H1 (cell line): Measurements from ENCODE around the gene GJA10. TPM values are rescaled to one million over a fixed set of nuclear protein-coding genes. Genes with fewer than 3 reads are reported as not detected.

Experiments used
- CTCF ChIA-PET: fragments of 300-600 bp; sonication (Branson Sonifier 250); formaldehyde crosslinking; loops from one replicate; lab custom pipeline; 2021; ENCODE audit not compliant: partially characterized antibody; lab: Charles Lee
- POLR2A ChIA-PET: fragments of 300-600 bp; sonication (Branson Sonifier 250); formaldehyde crosslinking; loops from one replicate; lab custom pipeline; 2021; ENCODE audit warnings: inconsistent platforms; ENCODE audit not compliant: partially characterized antibody; lab: Charles Lee
- DNase-seq, 2 experiments: peaks; one replicate each; pipeline versions ENCODE4 v3.0.0 to v3.0.0-alpha.2; 2010 to 2022; ENCODE audit warnings: low spot score in 2 of 2, low read depth in 1 of 2, mixed read lengths in 1 of 2
- FAIRE-seq: peaks from 2 replicates; lab custom pipeline; 2011; peaks lifted over from hg19 to GRCh38; lab: Jason Lieb, UNC
- H2AFZ ChIP-seq: 2 replicates; pipeline ENCODE4 v1.8.1; 2012; ENCODE audit warnings: low read length, inconsistent platforms
- H2AK5ac ChIP-seq: 2 replicates; pipeline ENCODE4 v1.6.1; 2013; ENCODE audit warnings: low read depth, low read length
- H2BK120ac ChIP-seq: replicated peaks from 2 replicates; pipeline ENCODE3; 2013; ENCODE audit warnings: low read depth, low read length, inconsistent platforms
- H2BK12ac ChIP-seq: 2 replicates; pipeline ENCODE4 v1.6.1; 2013; ENCODE audit warnings: low read depth, low read length
- H2BK15ac ChIP-seq: 2 replicates; pipeline ENCODE4 v1.6.1; 2013; ENCODE audit warnings: low read length
- H2BK20ac ChIP-seq: 2 replicates; pipeline ENCODE4 v1.6.1; 2013; ENCODE audit warnings: low read length
- H2BK5ac ChIP-seq: 2 replicates; pipeline ENCODE4 v1.6.1; 2013; ENCODE audit warnings: low read depth, low read length
- H3K14ac ChIP-seq: 2 replicates; pipeline ENCODE4 v1.6.1; 2013; ENCODE audit warnings: inconsistent platforms; ENCODE audit not compliant: insufficient read length
- H3K18ac ChIP-seq: 2 replicates; pipeline ENCODE4 v1.6.1; 2013; ENCODE audit warnings: low read length; ENCODE audit errors: extremely low read depth
- H3K23ac ChIP-seq: 2 replicates; pipeline ENCODE4 v1.6.1; 2013; ENCODE audit warnings: inconsistent platforms; ENCODE audit not compliant: insufficient read length
- H3K23me2 ChIP-seq: 2 replicates; pipeline ENCODE4 v1.6.1; 2013; ENCODE audit warnings: low read depth, low read length
- H3K27ac ChIP-seq: 2 replicates; pipeline ENCODE4 v1.6.1; 2011; ENCODE audit warnings: low read depth, low read length, inconsistent platforms
- H3K27me3 ChIP-seq, 4 experiments: replicated peaks in 1 of 4; 1 replicate in 1 of 4; 2 replicates in 3 of 4; pipeline versions ENCODE4 v1.6.1 to v1.8.1; 2011 to 2013; ENCODE audit warnings: low read length in 3 of 4, mild to moderate bottlenecking in 3 of 4, inconsistent platforms in 2 of 4, mixed read lengths in 2 of 4, moderate library complexity in 1 of 4; ENCODE audit not compliant: control insufficient read depth in 3 of 4, insufficient read depth in 3 of 4; ENCODE audit errors: extremely low read depth in 1 of 4
- H3K36me3 ChIP-seq, 4 experiments: 2 replicates each; pipeline versions ENCODE4 v1.6.1 to v1.8.1; 2011 to 2013; ENCODE audit warnings: mild to moderate bottlenecking in 4 of 4, low read length in 3 of 4, moderate library complexity in 2 of 4, control low read depth in 1 of 4, inconsistent platforms in 1 of 4; ENCODE audit not compliant: insufficient read depth in 4 of 4, control insufficient read depth in 2 of 4
- H3K4ac ChIP-seq: replicated peaks from 2 replicates; pipeline ENCODE3; 2013; ENCODE audit warnings: low read length, low read depth, mixed read lengths, inconsistent platforms; ENCODE audit not compliant: insufficient read length
- H3K4me1 ChIP-seq, 4 experiments: replicated peaks in 1 of 4; 1 replicate in 1 of 4; 2 replicates in 3 of 4; pipeline versions ENCODE4 v1.6.1 to v1.8.1; 2011 to 2013; ENCODE audit warnings: low read length in 3 of 4, inconsistent platforms in 2 of 4, mixed read lengths in 1 of 4; ENCODE audit not compliant: insufficient read depth in 4 of 4, control insufficient read depth in 3 of 4
- H3K4me2 ChIP-seq, 2 experiments: 2 replicates each; pipeline versions ENCODE4 v1.6.1 to v1.8.1; 2011 to 2013; ENCODE audit warnings: low read depth in 2 of 2, low read length in 2 of 2, control low read depth in 1 of 2, inconsistent platforms in 1 of 2, mild to moderate bottlenecking in 1 of 2; ENCODE audit not compliant: insufficient read depth in 1 of 2
- H3K4me3 ChIP-seq, 4 experiments: fragments of 200-600, 300-600 bp in 1 of 4; sonication (generic), shearing (Covaris generic), sonication (Bioruptor Twin) in 1 of 4; 2 replicates each; pipeline versions ENCODE4 v1.5.1 to v1.8.1; 2011 to 2016; ENCODE audit warnings: low read length in 4 of 4, low read depth in 3 of 4, control low read depth in 2 of 4, inconsistent platforms in 2 of 4, mild to moderate bottlenecking in 2 of 4, mixed read lengths in 1 of 4, moderate library complexity in 1 of 4; ENCODE audit not compliant: insufficient read depth in 2 of 4; ENCODE audit errors: extremely low read depth in 1 of 4
- H3K56ac ChIP-seq: replicated peaks from 2 replicates; pipeline ENCODE3; 2013; ENCODE audit warnings: low read depth, mild to moderate bottlenecking, mixed read lengths, low read length, inconsistent platforms; ENCODE audit not compliant: insufficient read length
- H3K79me1 ChIP-seq: 2 replicates; pipeline ENCODE4 v1.6.1; 2013; ENCODE audit warnings: low read depth, low read length, control low read depth
- H3K79me2 ChIP-seq, 2 experiments: 2 replicates each; pipeline versions ENCODE4 v1.6.1 to v1.8.1; 2012 to 2013; ENCODE audit warnings: low read length in 2 of 2, mild to moderate bottlenecking in 2 of 2, inconsistent platforms in 1 of 2; ENCODE audit not compliant: insufficient read depth in 2 of 2, control insufficient read depth in 1 of 2
- H3K9ac ChIP-seq, 4 experiments: replicated peaks in 1 of 4; 1 replicate in 1 of 4; 2 replicates in 3 of 4; pipeline versions ENCODE4 v1.6.1 to v1.8.1; 2011 to 2013; ENCODE audit warnings: low read depth in 3 of 4, low read length in 3 of 4, control low read depth in 2 of 4, mild to moderate bottlenecking in 2 of 4, moderate library complexity in 2 of 4, inconsistent platforms in 1 of 4; ENCODE audit errors: extremely low read depth in 1 of 4
- H3K9me3 ChIP-seq, 2 experiments: 2 replicates each; pipeline versions ENCODE4 v1.6.1 to v1.8.1; 2012 to 2013; ENCODE audit warnings: mild to moderate bottlenecking in 2 of 2, moderate library complexity in 2 of 2, control low read depth in 1 of 2, inconsistent platforms in 1 of 2, low read depth in 1 of 2, low read length in 1 of 2, mixed read lengths in 1 of 2; ENCODE audit not compliant: insufficient read depth in 2 of 2
- H4K20me1 ChIP-seq, 2 experiments: replicated peaks in 1 of 2; 2 replicates each; pipeline versions ENCODE3 to v1.8.1; 2011 to 2013; ENCODE audit warnings: inconsistent platforms in 2 of 2, low read length in 2 of 2, mild to moderate bottlenecking in 1 of 2; ENCODE audit not compliant: insufficient read depth in 2 of 2, control insufficient read depth in 1 of 2
- H4K5ac ChIP-seq: 2 replicates; pipeline ENCODE4 v1.6.1; 2013; ENCODE audit warnings: low read length, low read depth, mixed read lengths, inconsistent platforms; ENCODE audit not compliant: insufficient read length
- H4K8ac ChIP-seq: 2 replicates; pipeline ENCODE4 v1.8.0; 2013; ENCODE audit warnings: mild to moderate bottlenecking, moderate library complexity, low read length, inconsistent platforms; ENCODE audit not compliant: insufficient read depth; ENCODE audit errors: extremely low read depth
- H4K91ac ChIP-seq: replicated peaks from 2 replicates; pipeline ENCODE3; 2013; ENCODE audit warnings: low read length, mixed read lengths, inconsistent platforms; ENCODE audit not compliant: insufficient read length
- BRCA1 ChIP-seq: IDR thresholded peaks from 2 replicates; pipeline ENCODE4 v1.6.1; 2012; ENCODE audit warnings: low read depth, low read length, improper control_type of control experiment
- FOSL1 ChIP-seq: IDR thresholded peaks from 2 replicates; pipeline ENCODE4 v1.6.1; 2011; ENCODE audit warnings: mild to moderate bottlenecking, low read depth, low read length, moderate library complexity; ENCODE audit not compliant: insufficient read depth
- KDM1A ChIP-seq: fragments of 200-600, 300-600 bp; sonication (generic); IDR thresholded peaks from 2 replicates; pipeline ENCODE4 v1.7.1; 2016; ENCODE audit warnings: mild to moderate bottlenecking, low read length, borderline replicate concordance
- KDM5A ChIP-seq: fragments of 200-600 bp; IDR thresholded peaks from 2 replicates; pipeline ENCODE4 v1.7.1; 2012; ENCODE audit warnings: mild to moderate bottlenecking, low read length, inconsistent platforms, mixed read lengths
- POLR2AphosphoS5 ChIP-seq: IDR thresholded peaks from 2 replicates; pipeline ENCODE4 v1.6.1; 2011; ENCODE audit warnings: low read depth, low read length
- POU5F1 ChIP-seq: IDR thresholded peaks from 2 replicates; pipeline ENCODE4 v1.6.1; 2011; ENCODE audit warnings: low read depth, mild to moderate bottlenecking, low read length, moderate library complexity
- RAD21 ChIP-seq, 2 experiments: IDR thresholded peaks in 1 of 2; conservative IDR thresholded peaks in 1 of 2; 2 replicates each; pipeline ENCODE4 v1.6.1; 2011; ENCODE audit warnings: low read depth in 2 of 2, low read length in 2 of 2, improper control_type of control experiment in 1 of 2, inconsistent platforms in 1 of 2, mild to moderate bottlenecking in 1 of 2, moderate library complexity in 1 of 2
- SIRT6 ChIP-seq: IDR thresholded peaks from one replicate; pipeline ENCODE4 v1.7.1; 2012; ENCODE audit warnings: low read length, inconsistent platforms
- SP2 ChIP-seq: IDR thresholded peaks from 2 replicates; pipeline ENCODE4 v1.6.1; 2012; ENCODE audit warnings: mild to moderate bottlenecking, low read length, inconsistent platforms
- SP4 ChIP-seq: IDR thresholded peaks from 2 replicates; pipeline ENCODE4 v1.6.1; 2012; ENCODE audit warnings: low read length, inconsistent platforms
- WGBS, 2 experiments: shearing (Covaris generic) in 1 of 2; methylation state at CpG; one replicate each; pipeline versions ENCODE4 v1.1.6 to v1.1.7; 2013 to 2015; ENCODE audit warnings: low lambda C conversion rate in 2 of 2, mixed read lengths in 2 of 2, inconsistent platforms in 1 of 2, low coverage in 1 of 2, missing lambda C conversion rate in 1 of 2; ENCODE audit not compliant: insufficient replicate concordance in 2 of 2, insufficient coverage in 1 of 2, insufficient read length in 1 of 2; ENCODE audit errors: extremely low coverage in 1 of 2, missing lambda C conversion rate in 1 of 2; 5-methylcytosine and 5-hydroxymethylcytosine counted together
- polyA plus RNA-seq, 7 experiments: library from polyadenylated mRNA; depleted of rRNA in 3 of 7; stranded (reverse) in 5 of 7; unstranded in 2 of 7; fragments of >200 nt in 5 of 7; fragments of 200-250 nt in 2 of 7; gene quantifications; 1 replicate in 5 of 7; 2 replicates in 1 of 7; 4 replicates in 1 of 7; pipeline versions ENCODE4 v1.2.1 to v1.2.3, GENCODE V29; 2011 to 2013; ENCODE audit warnings: missing spikeins in 2 of 7, mixed read lengths in 2 of 7
- total RNA-seq: library from RNA; stranded (reverse); fragmentation: NEBNext Ultra II Directional; extraction: Animal tissue kit (Norgen Biotek cat#: 25700); gene quantifications from 2 replicates; pipeline ENCODE4 v1.2.1, GENCODE V29; 2021
- TF ChIP-seq, protein P1 (sequence below): IDR thresholded peaks from 2 replicates; pipeline ENCODE4 v1.6.1; 2011; ENCODE audit warnings: low read length, improper control_type of control experiment

The GJA10 gene
- total and polyA plus RNA-seq, 2 of the 8 experiments (the other 6 are each of a cell fraction or from before 2014, with no cell fraction given) = 0.21 TPM; not detected in 1

- H3K27me3 ChIP-seq = no peaks in the 10 kb centered on the region
- no peak overlapping the region for H2AFZ ChIP-seq
- H2BK20ac ChIP-seq = no peak overlapping the region
- DNase-seq = peak in 1 of 2 experiments; percentile 34
- H4K91ac ChIP-seq = no peak overlapping the region
- peak; percentile 95 for FAIRE-seq
- H4K20me1 ChIP-seq = no peaks in the 10 kb centered on the region
- ChIA-PET POLR2A (interaction anchor here (0.7 kb wide), 1 partner anchor 441 kb away, joined by 3 read pairs; no protein-coding TSS in a partner anchor), CTCF (interaction anchor here (0.5 to 6.3 kb wide), 81 partner anchors 9 to 609 kb away, joined by 3 to 71 read pairs (median 5); no protein-coding TSS in a partner anchor)
- no peak overlapping the region for H3K23ac ChIP-seq
- WGBS, 2 experiments = 40% methylated on average over 9 of the region's 9 CpGs; no CpG with 5 or more reads in 1 of the 2 experiments
- no peak overlapping the region for H2BK5ac ChIP-seq
- no peak overlapping the region for H3K27ac ChIP-seq
- no peaks in the 10 kb centered on the region; a peak in 2 of 7 replicates for H3K4me1 ChIP-seq
- no peak overlapping the region for H3K4me3 ChIP-seq
- H2BK15ac ChIP-seq = no peak overlapping the region
- no peaks in the 10 kb centered on the region for H3K79me2 ChIP-seq
- H4K5ac ChIP-seq = no peak overlapping the region
- no peaks in the 10 kb centered on the region for H3K36me3 ChIP-seq
- H3K14ac ChIP-seq = no peak overlapping the region
- no peak overlapping the region for H2BK120ac ChIP-seq
- no peak overlapping the region for H4K8ac ChIP-seq
- no peak overlapping the region for H2AK5ac ChIP-seq
- H2BK12ac ChIP-seq = no peak overlapping the region
- H3K9ac ChIP-seq = no peak overlapping the region
- no peaks in the 10 kb centered on the region for H3K79me1 ChIP-seq
- H3K56ac ChIP-seq = no peak overlapping the region
- H3K23me2 ChIP-seq = no peaks in the 10 kb centered on the region
- H3K4ac ChIP-seq = no peak overlapping the region
- H3K4me2 ChIP-seq = no peak overlapping the region
- no peaks in the 10 kb centered on the region for H3K9me3 ChIP-seq
- no peak overlapping the region for H3K18ac ChIP-seq
- TF ChIP-seq, protein P1, sequence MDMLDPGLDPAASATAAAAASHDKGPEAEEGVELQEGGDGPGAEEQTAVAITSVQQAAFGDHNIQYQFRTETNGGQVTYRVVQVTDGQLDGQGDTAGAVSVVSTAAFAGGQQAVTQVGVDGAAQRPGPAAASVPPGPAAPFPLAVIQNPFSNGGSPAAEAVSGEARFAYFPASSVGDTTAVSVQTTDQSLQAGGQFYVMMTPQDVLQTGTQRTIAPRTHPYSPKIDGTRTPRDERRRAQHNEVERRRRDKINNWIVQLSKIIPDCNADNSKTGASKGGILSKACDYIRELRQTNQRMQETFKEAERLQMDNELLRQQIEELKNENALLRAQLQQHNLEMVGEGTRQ = no peak
- no peak for TF ChIP-seq SIRT6
- TF ChIP-seq FOSL1 = no peak
- no peak for TF ChIP-seq POLR2AphosphoS5
- TF ChIP-seq POU5F1 = no peak
- no peak for TF ChIP-seq SP2
- no peak for TF ChIP-seq SP4
- no peak for TF ChIP-seq KDM1A
- no peak for TF ChIP-seq BRCA1
- no peak for TF ChIP-seq KDM5A
- TF ChIP-seq RAD21 (IDR thresholded peaks at IDR 0.05 in 1 of 2, conservative IDR thresholded peaks at IDR 0.05 in 1 of 2; ENCODE audit: low read depth in 2 of 2, low read length in 2 of 2) = peak; percentile 93 to 95
Measured at GRCh38 chr6:89940225-89941027, 46.2 kb downstream of the GJA10 start.
